ENCODE data around the gene KDELR3. TPM values are rescaled to one million over a fixed set of nuclear protein-coding genes. Genes with fewer than 3 reads are reported as not detected.

The KDELR3 gene
- total and polyA plus RNA-seq, 2 of the 8 experiments (the other 6 are each of a cell fraction or from before 2014, with no cell fraction given) = 7.9 to 13.0 TPM

DNA sequence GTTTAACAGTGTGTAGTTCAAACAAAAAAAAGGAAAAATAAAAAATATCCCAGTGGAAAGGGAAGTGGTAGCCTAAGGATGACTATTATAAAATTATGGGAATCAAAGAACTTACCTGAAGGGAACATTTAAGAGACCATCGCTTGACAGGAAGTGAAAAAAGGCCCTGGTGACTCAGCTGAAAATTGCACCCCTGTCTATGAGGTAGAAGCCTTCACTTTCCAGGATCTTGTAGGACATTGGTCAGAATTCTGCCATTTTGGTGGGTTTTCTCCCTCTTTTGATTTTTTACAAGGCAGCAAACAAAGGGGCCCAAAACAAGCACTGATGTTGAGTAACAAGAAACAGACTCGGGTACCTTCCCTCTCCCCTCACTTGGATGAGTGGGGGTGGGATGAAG lies 22.6 kb downstream of the KDELR3 start:
- Histone ChIP-seq H2BK15ac (ENCODE audit: low read length) (no peak overlapping the region), H4K8ac (ENCODE audit: extremely low read depth, insufficient read depth, low read length) (no peak overlapping the region), H2AFZ (ENCODE audit: low read length) (no peak overlapping the region), H4K5ac (ENCODE audit: insufficient read length, low read depth, low read length) (no peak overlapping the region), H2BK120ac (replicated peaks; ENCODE audit: low read depth, low read length) (no peak overlapping the region), H3K56ac (replicated peaks; ENCODE audit: insufficient read length, low read depth, low read length) (no peak overlapping the region), H3K9me3 (ENCODE audit: insufficient read depth in 2 of 2, low read depth in 1 of 2, low read length in 1 of 2) (no peaks in the 10 kb centered on the region), H3K23me2 (ENCODE audit: low read depth, low read length) (no peaks in the 10 kb centered on the region), H4K20me1 (replicated peaks in 1 of 2; ENCODE audit: control insufficient read depth in 1 of 2, insufficient read depth in 2 of 2, low read length in 2 of 2) (peaks cover 9 to 11% of the 10 kb centered on the region in 2 experiments), H2BK20ac (ENCODE audit: low read length) (no peak overlapping the region), H3K27ac (ENCODE audit: low read depth, low read length) (no peak overlapping the region; the same call in 1 of the 2 replicates), H3K9ac (replicated peaks in 1 of 4; ENCODE audit: extremely low read depth in 1 of 4, low read depth in 3 of 4, low read length in 3 of 4) (no peak overlapping the region), H4K91ac (replicated peaks; ENCODE audit: insufficient read length, low read length) (no peak overlapping the region), H3K4me1 (replicated peaks in 1 of 4; ENCODE audit: control insufficient read depth in 3 of 4, insufficient read depth in 4 of 4, low read length in 3 of 4) (peaks cover 0 to 6% (median 4%) of the 10 kb centered on the region in 4 experiments; a peak in 3 of 7 replicates), H2AK5ac (ENCODE audit: low read depth, low read length) (no peak overlapping the region), H3K23ac (ENCODE audit: insufficient read length) (no peak overlapping the region), H3K18ac (ENCODE audit: extremely low read depth, low read length) (no peak overlapping the region), H2BK12ac (ENCODE audit: low read depth, low read length) (no peak overlapping the region), H3K79me1 (ENCODE audit: low read depth, low read length) (no peaks in the 10 kb centered on the region; the same call in 1 of the 2 replicates), H3K4me3 (ENCODE audit: extremely low read depth in 1 of 4, insufficient read depth in 2 of 4, low read depth in 3 of 4, low read length in 4 of 4) (no peak overlapping the region), H2BK5ac (ENCODE audit: low read depth, low read length) (no peak overlapping the region), H3K14ac (ENCODE audit: insufficient read length) (no peak overlapping the region), H3K36me3 (ENCODE audit: control insufficient read depth in 2 of 4, insufficient read depth in 4 of 4, low read length in 3 of 4) (peaks cover 63 to 100% (median 90%) of the 10 kb centered on the region in 4 experiments), H3K79me2 (ENCODE audit: control insufficient read depth in 1 of 2, insufficient read depth in 2 of 2, low read length in 2 of 2) (peaks cover 0 to 11% of the 10 kb centered on the region in 2 experiments; a peak in 2 of 4 replicates), H3K4ac (replicated peaks; ENCODE audit: insufficient read length, low read depth, low read length) (no peak overlapping the region), H3K27me3 (replicated peaks in 1 of 4; ENCODE audit: control insufficient read depth in 3 of 4, extremely low read depth in 1 of 4, insufficient read depth in 3 of 4, low read length in 3 of 4) (no peaks in the 10 kb centered on the region), H3K4me2 (ENCODE audit: insufficient read depth in 1 of 2, low read depth in 2 of 2, low read length in 2 of 2) (no peak overlapping the region)
- TF ChIP-seq RAD21 (IDR thresholded peaks at IDR 0.05 in 1 of 2, conservative IDR thresholded peaks at IDR 0.05 in 1 of 2; ENCODE audit: low read depth in 2 of 2, low read length in 2 of 2) = no peak
- no peak for TF ChIP-seq KDM5A (IDR thresholded peaks at IDR 0.05; ENCODE audit: low read length)
- TF ChIP-seq SRF (IDR thresholded peaks at IDR 0.05; ENCODE audit: low read depth, low read length) = no peak
- TF ChIP-seq, protein P1, sequence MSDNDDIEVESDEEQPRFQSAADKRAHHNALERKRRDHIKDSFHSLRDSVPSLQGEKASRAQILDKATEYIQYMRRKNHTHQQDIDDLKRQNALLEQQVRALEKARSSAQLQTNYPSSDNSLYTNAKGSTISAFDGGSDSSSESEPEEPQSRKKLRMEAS (IDR thresholded peaks at IDR 0.05) = no peak
- no peak for TF ChIP-seq POLR2AphosphoS5 (IDR thresholded peaks at IDR 0.05; ENCODE audit: low read depth, low read length)
- TF ChIP-seq FOSL1 (IDR thresholded peaks at IDR 0.05; ENCODE audit: insufficient read depth, low read depth, low read length) = no peak
- no peak for TF ChIP-seq PHF8 (conservative IDR thresholded peaks at IDR 0.05; ENCODE audit: low read depth, low read length)
- no peak for TF ChIP-seq CHD2 (IDR thresholded peaks at IDR 0.05; ENCODE audit: low read length)
- 73% methylated on average over 2 of the region's 2 CpGs; no CpG with 5 or more reads in 1 of the 2 experiments for WGBS, 2 experiments (ENCODE audit: extremely low coverage in 1 of 2, insufficient coverage in 1 of 2, insufficient read length in 1 of 2, insufficient replicate concordance in 2 of 2, low coverage in 1 of 2, low lambda C conversion rate in 2 of 2, missing lambda C conversion rate in 1 of 2)
- DNase-seq (ENCODE audit: low read depth in 1 of 2, low spot score in 2 of 2) (no peak), FAIRE-seq (no peak)
- ChIA-PET CTCF (ENCODE audit: partially characterized antibody) (interaction anchor here (1.1 to 1.6 kb wide), 6 partner anchors 9 to 195 kb away, joined by 3 to 4 read pairs (median 3); no protein-coding TSS in a partner anchor), POLR2A (ENCODE audit: partially characterized antibody) (interaction anchor here (0.7 to 40.8 kb wide), 15 partner anchors 1 to 415 kb away, joined by 3 to 1102 read pairs (median 5); partner anchors contain the start of genes DMC1 and KDELR3)
